HepG2 (cell line): ENCODE results near the gene POFUT1.

Experiments
- PAX8 ChIP-seq: sonication (generic); formaldehyde crosslinking; IDR thresholded peaks from 2 replicates; pipeline ENCODE4 v1.8.0; 2022; ENCODE audit warnings: mild to moderate bottlenecking, missing genetic modification reagents, borderline replicate concordance
- RBAK ChIP-seq: sonication (generic); formaldehyde crosslinking; IDR thresholded peaks from 2 replicates; pipeline ENCODE4 v1.5.1; 2020; ENCODE audit warnings: mild to moderate bottlenecking, missing genetic modification reagents
- ZBTB7A ChIP-seq: sonication (generic); formaldehyde crosslinking; IDR thresholded peaks from 2 replicates; pipeline ENCODE4 v1.8.0; 2022; ENCODE audit warnings: mild to moderate bottlenecking, missing genetic modification reagents
- ZNF776 ChIP-seq: sonication (generic); formaldehyde crosslinking; IDR thresholded peaks from 2 replicates; pipeline ENCODE4 v1.4.0; 2020; ENCODE audit warnings: mild to moderate bottlenecking, missing genetic modification reagents
- TF ChIP-seq, protein P1 (sequence below): sonication (generic); formaldehyde crosslinking; IDR thresholded peaks from 2 replicates; pipeline ENCODE4 v1.5.1; 2020; ENCODE audit warnings: mild to moderate bottlenecking, moderate library complexity, missing genetic modification reagents
- TF ChIP-seq, protein P2 (sequence below): sonication (generic); formaldehyde crosslinking; IDR thresholded peaks from 2 replicates; pipeline ENCODE4 v1.5.0; 2020; ENCODE audit warnings: mild to moderate bottlenecking, missing genetic modification reagents, moderate library complexity
- TF ChIP-seq, protein P3 (sequence below): fragments of 450-650 bp; IDR thresholded peaks from 2 replicates; pipeline ENCODE4 v1.6.1; 2016

DNA sequence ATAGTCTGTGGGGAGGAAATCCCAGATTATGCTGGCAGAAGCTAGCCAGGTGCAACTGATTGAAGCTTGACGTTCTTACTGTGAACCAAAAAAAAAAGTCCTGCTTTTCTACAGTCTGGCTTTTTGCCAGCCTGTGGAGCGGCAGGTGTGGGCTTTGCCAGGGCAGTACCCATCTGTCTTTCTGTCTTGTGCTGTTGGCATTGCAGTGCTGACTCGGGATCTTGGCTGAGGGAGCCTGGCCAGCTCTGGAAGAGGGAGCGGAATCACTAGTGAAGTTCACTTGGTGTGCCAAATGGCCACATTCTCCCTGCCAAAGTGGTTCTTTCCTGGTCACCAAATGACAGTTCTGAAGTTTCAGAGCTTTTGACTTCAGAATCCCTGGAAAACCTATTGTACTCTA is 74.8 kb downstream of the POFUT1 start:
- TF ChIP-seq, protein P1, sequence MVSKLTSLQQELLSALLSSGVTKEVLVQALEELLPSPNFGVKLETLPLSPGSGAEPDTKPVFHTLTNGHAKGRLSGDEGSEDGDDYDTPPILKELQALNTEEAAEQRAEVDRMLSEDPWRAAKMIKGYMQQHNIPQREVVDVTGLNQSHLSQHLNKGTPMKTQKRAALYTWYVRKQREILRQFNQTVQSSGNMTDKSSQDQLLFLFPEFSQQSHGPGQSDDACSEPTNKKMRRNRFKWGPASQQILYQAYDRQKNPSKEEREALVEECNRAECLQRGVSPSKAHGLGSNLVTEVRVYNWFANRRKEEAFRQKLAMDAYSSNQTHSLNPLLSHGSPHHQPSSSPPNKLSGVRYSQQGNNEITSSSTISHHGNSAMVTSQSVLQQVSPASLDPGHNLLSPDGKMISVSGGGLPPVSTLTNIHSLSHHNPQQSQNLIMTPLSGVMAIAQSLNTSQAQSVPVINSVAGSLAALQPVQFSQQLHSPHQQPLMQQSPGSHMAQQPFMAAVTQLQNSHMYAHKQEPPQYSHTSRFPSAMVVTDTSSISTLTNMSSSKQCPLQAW (CRISPR knock-in tag) = no peak
- TF ChIP-seq, protein P2, sequence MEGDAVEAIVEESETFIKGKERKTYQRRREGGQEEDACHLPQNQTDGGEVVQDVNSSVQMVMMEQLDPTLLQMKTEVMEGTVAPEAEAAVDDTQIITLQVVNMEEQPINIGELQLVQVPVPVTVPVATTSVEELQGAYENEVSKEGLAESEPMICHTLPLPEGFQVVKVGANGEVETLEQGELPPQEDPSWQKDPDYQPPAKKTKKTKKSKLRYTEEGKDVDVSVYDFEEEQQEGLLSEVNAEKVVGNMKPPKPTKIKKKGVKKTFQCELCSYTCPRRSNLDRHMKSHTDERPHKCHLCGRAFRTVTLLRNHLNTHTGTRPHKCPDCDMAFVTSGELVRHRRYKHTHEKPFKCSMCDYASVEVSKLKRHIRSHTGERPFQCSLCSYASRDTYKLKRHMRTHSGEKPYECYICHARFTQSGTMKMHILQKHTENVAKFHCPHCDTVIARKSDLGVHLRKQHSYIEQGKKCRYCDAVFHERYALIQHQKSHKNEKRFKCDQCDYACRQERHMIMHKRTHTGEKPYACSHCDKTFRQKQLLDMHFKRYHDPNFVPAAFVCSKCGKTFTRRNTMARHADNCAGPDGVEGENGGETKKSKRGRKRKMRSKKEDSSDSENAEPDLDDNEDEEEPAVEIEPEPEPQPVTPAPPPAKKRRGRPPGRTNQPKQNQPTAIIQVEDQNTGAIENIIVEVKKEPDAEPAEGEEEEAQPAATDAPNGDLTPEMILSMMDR (CRISPR knock-in tag) = no peak
- TF ChIP-seq, protein P3, sequence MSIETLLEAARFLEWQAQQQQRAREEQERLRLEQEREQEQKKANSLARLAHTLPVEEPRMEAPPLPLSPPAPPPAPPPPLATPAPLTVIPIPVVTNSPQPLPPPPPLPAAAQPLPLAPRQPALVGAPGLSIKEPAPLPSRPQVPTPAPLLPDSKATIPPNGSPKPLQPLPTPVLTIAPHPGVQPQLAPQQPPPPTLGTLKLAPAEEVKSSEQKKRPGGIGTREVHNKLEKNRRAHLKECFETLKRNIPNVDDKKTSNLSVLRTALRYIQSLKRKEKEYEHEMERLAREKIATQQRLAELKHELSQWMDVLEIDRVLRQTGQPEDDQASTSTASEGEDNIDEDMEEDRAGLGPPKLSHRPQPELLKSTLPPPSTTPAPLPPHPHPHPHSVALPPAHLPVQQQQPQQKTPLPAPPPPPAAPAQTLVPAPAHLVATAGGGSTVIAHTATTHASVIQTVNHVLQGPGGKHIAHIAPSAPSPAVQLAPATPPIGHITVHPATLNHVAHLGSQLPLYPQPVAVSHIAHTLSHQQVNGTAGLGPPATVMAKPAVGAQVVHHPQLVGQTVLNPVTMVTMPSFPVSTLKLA = no peak
- TF ChIP-seq PAX8 (CRISPR knock-in tag) (no peak), RBAK (no peak), ZNF776 (CRISPR knock-in tag) (no peak), ZBTB7A (no peak)
